ENCODE measurements around the gene INPP5K.
"Not testable (repeated sequence)": the region's sequence is repeated elsewhere in the genome, so short reads cannot be mapped to it uniquely, and the experiment has no call there.

INPP5K gene

DNA sequence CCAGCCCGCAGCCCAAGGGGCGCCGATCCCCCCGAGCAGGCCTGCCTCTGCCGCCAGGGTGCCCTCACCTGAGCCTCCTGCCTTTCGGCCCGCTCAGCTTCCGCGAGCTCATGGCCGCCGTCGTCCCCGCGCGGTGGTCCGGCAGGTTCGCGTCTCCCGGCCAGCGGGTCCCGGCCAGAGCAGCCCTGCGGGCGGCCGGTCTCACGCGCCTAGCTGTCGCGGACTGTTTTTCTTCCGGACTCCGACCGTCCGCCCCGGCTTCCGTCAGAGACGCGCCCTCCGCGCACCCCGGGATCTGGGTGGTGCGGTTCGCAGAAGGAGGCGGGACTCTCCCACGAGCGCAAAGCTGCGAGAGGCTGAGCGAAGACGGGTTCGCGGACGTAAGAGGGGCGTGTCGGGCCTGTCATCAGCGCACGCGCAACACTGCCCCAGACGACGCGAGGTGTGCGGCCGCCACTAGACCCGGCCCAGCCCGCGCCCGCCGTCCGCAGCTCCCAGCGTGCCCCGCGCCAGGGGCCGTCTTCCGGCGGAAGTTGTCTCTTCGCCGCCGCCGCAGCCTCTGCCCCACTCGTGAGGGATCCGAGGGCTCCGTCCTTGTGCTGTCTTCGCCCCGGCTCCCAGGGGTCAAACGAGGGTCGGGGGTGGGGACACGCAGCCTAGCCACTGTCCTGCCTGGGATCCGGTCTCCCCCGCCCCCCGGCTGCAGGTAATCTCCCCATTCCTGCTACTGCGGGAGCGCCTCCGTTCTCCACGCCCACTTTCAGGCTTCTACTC, at the start of gene INPP5K:
Gene INPP5K, minus strand, starts transcription at position 225 of the 774 bp plus-strand sequence. Its CDS starts 113 bp downstream, at position 112.
- DNase-seq (ENCODE audit: low spot score), result peak; percentile 99

DNA sequence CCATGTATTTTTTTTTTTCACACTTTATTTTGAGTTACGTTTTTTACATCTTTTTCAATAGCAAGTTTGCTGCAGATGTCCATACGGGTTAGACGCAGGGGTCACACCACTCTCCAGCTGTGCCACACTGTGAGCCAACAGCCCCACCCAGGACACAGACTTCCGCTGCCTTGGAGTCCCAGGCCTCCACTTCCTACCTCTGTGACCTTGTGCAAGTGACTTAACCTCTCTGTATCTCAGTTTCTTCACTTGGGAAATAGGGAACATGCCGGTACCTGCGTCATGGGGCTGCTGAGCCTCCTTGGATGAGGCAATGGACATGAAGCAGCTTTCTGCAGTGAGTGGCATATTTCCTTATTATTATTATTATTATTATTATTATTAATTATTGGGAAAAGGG, 49.5 kb upstream of the INPP5K start:
- DNase-seq (ENCODE audit: low spot score), result no peak

DNA sequence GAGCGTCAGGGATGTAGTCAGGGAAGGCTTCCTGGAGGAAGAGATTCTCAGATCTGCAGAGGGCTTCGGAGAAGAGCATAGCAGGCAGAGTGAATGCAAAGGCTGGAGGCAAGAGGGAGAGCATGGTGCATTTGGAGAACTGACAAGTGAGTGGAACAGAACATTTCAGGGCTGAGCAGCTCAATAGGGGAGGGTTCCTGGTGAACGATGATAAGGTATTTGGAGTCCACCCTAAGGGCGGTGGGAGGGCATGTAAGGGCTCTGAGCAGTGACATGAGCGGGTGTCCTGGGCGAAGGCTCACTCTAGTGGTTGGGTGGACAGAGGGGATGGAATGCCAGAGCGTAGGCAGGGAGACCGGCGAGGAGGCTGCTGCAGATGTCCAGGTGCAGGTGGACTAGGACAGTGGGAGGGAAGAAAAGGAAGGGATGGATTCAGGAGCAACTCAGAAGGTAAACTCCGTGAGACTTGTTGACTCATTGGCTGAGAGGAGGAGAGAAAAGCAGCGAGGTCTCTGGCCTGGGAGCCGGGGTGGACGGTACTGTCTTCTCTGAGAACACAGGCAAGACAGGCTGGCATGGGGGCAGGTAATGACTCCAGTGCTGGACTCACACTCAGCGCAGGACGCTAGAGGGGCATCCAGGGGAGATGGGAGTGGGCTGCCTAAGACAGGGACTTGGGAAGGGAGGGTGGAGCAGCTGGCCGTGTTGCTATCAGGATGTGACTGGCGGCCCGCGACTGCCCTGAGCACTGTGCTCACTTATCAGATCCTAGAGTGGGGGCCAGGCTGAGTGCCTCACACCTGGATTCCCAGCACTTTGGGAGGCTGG, 47.6 kb upstream of the INPP5K start:
- DNase-seq (ENCODE audit: low spot score), result no peak

DNA sequence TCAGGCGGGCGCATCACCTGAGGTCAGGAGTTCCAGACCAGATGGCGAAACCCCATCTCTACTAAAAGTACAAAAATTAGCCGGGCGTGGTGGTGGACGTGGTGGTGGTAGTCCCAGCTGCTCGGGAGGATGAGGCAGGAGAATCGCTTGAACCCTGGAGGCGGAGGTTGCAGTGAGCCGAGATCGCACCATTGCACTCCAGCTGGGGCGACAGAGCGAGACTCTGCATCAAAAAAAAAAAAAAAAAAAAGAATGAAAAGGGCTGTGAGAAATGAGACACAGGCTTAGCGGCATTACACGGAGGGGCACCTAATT, 47.0 kb upstream of the INPP5K start:
- not testable (repeated sequence) for DNase-seq (ENCODE audit: low spot score)

DNA sequence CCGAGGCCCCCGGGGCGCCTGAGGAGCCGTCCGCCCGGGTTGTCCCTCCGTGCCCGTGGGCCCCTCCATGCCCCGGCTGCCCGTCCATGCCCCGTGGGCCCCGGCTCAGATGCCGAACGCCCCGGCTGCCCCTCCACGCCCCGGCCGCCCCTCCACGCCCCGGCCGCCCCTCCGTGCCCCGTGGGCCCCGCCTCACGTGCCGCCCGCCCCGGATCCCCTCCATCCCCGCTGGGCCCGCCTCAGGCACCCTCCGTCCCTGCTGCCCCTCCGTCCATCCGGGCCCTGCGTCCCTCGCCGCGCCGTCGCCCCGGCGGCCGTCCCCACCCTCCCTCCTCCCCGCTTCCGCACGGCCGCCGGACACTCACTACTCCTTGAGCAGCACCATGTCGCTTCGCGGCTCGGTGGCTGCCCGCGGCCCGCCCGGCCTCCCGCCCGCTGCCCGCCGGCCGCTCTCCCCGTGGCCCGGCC, 45.8 kb upstream of the INPP5K start:
- no peak for DNase-seq (ENCODE audit: low spot score)

DNA sequence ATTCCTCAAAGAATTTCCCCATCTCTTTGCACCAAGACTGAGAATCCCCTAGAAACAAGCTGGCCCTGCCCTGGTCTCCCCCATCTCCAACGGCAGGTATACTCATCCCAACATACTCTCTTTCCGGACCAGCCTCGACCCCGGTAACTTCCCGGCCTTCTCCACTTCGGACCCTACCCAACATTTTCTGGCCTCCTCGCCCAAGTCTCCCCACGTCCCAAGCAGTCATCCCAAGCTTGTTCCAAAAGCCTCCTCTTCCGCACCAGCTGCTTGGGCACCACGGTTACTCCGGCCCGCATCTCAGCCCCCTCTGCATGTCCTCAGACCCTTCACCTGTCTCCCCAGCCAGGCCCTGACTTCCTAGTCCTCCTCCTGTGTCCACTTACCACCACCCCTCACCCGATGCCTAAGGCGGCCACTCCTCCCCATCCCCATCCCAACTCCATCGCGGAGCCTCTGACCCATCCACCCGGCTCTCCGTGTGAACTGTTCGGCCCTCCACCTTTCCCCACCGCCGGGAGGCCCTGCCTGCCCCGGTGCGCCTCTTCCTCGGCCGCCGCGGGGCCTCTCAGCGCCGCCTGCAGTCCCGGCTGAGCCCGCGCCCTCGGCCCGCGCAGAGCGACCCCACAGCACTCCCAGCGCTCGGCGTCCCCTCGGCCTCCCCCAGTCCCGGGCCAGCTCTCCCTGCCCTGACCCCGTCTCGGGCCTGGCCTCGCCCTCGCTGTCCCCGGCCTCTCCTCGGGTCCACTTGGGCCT, 45.2 kb upstream of the INPP5K start:
- peak; percentile 66 for DNase-seq (ENCODE audit: low spot score)

DNA sequence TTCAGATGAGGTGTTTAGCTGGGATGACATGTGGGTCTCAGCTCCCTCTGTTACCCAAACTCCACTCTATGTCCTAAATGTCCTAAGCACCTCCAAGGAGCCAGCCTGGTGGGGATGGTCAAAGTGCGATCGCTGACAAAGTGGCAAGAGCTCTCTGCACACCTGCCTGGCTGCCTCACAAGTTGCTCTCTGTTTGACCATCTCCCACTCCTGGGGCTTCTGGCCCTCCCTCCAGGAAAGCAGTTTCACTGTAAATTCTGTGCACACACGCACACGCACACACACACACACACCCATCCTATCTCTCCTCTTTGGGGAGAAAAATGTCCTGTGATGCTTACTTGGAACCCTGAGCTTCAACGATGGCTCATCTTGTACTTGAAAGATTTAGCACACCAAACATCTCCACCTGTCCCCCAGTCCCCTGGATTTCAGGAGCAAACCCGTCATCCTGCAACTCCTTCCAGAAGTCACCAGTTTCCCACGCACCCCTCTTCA, 44.5 kb upstream of the INPP5K start:
- DNase-seq (ENCODE audit: low spot score), result no peak

DNA sequence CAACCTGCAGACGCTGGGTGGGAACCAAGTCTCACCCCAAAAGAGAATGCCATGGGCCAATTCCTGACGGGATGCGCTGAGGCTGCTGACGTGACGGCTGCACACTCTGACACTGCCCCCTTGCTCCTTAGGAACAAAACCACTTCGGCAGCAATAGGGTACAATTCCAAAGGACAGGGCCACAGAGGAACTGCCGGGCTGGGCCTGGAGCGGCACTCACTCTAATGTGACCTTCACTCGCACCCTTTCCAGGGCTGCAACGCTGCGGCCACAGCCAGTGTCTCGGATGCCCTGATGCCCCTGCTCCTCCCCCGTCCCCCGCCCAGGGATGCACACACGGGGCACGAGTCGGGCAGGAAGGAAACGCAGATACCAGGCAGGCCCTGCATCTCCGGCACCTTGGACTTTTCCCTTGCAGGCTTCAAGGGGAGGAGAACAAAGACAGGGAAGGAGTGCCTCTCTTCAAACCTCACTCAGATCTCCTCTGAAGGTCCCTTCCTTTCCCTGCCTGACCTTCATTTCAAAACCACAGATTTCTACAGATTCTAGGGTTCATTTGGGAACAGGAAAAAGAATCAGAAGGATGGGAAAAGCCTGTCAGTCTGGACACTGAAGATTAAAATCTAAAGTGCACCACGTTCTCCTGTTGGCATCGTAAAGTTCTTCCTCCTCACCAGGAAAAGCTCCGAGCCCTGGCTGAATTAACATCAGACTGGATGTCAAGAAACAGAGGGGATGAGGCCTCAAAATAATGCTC, 43.9 kb upstream of the INPP5K start:
- no peak for DNase-seq (ENCODE audit: low spot score)

DNA sequence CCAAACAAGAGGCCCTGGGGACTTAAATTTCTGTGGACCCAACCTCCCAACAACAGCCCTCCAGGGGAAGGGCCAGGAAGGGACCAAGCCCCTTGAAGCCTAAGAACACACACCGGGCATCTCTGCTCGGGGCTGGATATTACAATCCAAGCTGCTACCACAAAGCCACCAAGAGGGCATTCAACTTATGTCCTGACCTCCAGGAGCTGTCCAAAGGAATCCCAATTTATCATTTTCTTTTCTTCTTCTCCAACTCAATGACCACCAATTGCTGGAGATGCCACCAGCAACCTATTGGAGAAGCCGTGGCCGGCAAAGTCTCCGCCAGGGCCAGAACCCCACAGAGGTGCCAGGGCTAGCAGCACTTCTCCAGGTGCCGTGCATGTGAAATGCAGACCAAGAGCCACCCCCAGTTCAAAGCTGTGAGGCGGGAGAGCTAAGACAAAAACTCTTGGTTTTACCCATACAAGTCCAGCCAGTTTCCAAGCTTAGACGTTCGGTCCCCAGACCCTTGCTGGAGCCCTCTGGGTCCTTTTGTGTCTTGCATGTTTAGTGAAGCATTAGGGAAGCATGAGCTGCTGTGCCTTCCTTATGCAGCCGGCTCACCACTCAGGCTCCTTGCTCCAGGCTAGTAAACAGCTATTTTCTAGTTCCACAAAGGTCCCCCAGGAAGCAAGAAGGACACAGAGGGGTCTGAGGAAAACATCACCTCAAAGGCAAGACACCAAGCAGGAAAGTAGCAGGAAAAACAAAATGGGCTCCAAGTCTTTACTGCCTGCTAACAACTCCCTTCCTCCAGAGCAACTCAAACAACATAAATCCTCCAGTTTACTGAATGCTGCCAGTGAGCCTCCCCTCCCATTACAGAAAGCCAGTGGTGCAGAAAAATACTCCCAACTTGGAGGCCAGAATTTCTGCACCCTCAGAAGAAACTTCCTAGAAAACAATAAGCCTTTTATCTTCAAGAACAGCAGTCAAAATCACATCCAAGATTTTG, 42.9 kb upstream of the INPP5K start:
- no peak for DNase-seq (ENCODE audit: low spot score)

DNA sequence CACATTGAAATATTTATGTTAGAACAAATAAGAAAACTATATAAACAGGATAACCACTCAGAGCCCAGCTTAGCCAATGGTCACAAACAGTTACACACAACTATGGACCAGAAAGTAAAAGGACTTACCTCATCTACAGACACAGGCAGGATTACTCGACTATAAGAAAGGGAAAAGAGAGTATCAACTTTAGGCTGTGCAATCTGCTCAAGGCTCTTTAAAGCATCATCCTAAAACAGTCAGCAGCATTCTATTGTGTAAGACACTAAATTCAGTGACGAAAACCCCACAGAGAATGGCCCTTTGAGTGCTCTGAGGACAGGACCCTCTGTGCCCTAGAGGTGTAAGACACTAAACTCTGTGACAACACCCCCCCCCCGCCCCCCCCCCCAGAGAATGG, 42.0 kb upstream of the INPP5K start:
- DNase-seq (ENCODE audit: low spot score), result no peak

DNA sequence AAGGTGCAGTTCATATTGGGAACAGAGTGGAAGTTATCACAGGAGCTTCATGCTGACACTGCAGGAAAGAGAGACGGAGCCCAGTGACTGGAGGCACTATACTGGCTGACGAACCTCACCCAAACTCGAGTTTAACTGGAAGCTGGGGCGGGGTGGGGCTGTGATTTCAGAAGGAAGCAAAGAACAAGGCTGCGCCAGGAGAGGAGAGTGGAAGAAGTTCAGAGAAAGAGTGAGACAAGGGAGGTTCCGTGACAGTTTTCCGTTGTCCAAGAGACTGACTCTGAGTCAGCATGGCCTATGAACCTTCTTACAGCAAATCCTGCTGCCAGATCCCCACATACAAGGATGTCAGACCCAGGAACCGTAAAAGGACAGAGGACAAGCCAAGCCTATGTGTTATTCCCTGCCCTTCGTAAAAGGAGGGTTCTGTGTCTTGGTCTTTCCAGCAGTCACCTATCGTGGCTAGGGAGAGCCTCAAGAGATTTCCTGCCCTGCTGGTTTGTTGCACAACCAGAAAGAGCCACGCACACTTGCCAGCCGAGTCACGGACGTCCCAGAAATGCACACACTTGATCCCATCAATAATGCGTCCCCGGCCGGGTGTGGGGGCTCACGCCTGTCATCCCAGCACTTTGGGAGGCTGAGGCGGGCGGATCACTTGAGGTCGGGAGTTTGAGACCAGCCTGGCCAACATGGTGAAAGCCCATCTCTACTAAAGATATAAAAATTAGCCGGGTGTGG, 41.1 kb upstream of the INPP5K start:
- DNase-seq (ENCODE audit: low spot score), result no peak

DNA sequence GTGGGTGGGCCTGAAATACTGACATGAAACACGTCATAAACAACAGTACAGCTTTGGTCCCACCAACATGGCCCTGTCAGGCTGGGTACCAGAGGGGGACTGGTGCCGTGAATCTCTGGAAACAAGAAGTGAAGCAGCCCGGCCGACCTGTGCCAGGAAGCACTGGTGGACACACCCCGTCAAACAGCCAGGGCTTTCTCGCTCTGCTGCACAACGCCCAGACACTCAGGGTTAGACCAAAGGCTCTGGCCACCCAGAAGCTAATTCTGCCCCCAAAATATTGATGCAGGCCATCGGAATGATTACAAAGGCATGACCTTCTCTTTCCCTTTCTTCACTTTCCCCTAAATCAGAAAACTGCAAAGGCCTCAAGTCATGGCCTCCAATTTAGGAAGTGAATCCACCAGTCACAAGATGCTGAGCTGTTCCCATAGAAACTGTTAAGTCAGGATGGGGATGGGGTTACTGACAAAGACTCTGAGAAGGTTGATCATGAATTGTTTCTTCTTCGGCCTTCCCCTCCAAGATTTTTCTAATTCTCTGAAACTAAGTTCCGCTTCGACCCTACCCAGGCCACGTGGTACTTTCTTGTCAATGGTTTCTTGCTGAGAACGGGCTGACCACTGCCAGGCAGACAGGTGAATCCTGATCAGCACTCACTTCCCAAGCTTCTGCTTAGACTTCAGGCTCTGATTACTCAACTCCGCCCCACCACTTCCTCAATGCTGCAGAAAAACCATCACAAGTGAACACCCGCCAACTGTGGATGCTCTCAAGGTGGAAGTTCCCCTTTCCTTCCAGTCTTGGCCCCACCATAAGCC, 39.4 kb upstream of the INPP5K start:
- DNase-seq (ENCODE audit: low spot score), result peak; percentile 59

DNA sequence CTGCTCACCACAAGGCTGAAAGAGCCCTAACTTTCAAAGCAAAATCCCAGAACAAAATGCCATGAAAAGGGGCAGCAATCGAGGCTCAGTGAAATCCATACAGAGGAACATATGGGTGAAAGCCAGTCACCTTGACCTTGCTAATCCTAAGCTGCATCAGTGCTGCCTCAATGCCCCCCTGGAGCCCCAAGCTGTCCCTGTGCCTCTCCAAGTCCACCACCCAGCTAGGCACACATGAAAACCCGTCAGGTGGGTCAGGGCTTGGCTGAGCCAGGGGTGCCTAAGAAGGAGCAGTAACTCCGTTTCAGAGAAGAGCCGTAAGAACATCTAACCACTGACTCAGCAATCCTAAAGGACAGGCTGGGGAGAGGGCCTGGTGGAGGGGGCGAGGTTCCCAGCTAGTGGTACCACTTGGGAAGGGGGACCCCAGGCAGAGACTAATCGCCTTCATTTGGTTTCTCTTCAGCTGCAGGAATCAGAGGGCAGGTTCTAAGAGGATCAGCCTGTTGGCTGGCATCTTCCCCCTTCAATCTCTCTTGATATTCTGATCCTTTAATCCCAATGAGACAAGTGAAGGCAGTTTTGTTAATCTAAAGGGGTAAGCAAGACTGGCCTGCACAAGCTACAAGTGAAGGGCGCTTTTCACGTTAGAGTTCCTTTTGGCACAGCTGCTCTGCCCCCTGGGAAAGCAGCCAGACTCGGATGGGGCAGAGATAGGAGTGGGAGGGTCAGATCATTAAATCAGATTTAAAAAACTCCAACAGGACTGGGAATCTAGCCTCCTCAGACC, 38.5 kb upstream of the INPP5K start:
- DNase-seq (ENCODE audit: low spot score), result no peak

DNA sequence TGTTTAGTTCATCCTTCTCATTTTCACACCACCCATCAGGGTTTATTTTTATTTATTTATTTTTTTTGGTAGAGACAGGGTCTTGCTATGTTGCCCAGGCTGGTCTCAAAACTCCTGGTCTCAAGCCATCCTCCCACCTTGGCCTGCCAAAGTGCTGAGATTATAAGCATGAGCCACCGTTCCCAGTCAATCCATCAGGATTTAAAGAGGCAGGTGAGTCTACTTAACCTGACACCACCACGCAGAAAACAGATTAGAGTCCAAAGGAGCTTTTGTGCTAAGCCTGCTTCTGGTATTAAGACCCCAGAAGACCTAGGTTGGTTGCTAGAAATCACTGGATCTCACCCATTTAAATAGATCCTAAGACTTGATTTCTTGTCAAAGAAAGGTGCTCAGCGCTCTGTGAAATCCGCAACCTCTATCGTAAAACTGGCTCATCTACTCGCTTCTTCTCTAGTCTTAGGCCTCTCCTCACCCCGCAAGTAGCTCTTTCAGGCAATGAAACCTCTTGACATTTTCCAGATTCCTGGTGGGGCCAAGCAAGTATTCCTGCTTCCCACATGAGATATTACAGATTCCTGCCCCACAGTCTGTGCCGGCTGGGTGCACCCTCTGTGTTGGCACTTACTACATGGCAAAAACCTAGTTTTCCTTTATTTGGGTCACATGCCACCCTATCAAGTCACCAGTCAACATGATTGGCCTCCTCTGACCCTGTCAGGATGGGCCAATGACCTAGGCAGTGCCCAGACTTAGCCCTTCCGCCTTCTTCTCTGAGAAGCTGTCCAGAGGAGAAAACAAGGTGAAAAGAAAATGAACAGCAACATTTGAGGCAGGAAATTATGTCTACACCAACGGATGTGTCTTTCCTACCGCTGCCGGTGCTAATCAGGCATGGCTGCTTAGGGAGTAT, 37.2 kb upstream of the INPP5K start:
- DNase-seq (ENCODE audit: low spot score), result no peak

DNA sequence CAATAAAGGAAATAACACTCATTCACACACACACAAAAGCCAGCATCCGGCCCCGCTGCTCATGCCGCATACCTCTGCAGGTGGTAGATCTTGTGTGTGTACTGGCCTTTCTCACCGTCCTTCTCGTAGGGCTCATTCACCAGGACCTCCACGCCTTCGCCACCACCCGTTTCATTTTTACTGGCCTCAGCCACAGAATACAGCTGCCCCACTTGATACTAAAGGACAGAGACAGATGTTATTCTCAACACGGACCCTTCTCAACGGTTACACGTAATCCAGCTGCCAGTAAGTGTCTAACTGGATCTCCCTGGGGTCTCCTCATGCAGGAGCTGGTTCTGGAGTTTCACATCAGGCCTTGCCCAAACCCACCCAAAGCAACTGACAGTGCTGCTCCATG, 36.5 kb upstream of the INPP5K start:
- no peak for DNase-seq (ENCODE audit: low spot score)

DNA sequence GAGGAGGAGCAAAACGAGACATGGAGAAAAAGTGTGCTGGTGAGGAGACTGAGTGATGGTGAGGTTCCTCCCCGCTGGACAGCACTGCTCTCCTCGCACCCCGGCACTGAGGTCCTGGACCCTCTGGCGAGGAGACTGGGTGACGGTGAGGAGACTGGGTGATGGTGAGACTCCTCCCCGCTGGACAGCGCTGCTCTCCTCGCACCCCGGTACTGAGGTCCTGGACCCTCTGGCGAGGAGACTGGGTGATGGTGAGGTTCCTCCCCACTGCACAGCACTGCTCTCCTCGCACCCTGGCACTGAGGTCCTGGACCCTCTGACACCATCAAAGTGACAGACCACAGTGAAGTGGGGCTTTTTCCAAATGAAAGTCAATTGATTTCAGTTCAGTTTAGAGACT, 35.3 kb upstream of the INPP5K start:
- DNase-seq (ENCODE audit: low spot score), result no peak

DNA sequence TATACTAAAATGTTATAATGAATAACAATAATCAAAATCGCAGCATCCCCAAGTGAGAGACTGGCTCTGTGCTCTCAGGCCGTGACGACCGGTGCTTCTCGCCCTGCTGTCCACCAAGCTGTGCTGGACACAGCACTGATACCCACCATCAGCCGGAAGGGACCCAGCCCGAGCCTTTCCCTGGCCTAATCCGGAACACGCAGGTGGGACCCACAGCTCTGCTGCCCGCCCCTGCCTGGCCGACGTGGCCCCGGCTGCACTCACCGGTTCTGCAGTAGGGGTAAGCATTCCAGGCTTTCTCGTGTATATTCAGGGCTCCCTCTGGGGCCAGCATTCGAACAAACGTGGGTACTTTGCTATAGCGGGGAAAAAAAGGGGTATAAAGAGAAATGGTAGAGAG, 31.6 kb upstream of the INPP5K start:
- DNase-seq (ENCODE audit: low spot score), result no peak

Measured in germinal center (tissue), 1 donor.